Esophagus squamous epithelium (tissue), 5 donors: ENCODE results near the gene S100A8. TPM values are rescaled to one million over a fixed set of nuclear protein-coding genes. Genes with fewer than 3 reads are reported as not detected.

Source experiments
- DNase-seq: peaks from one replicate; lab custom pipeline; 2025; lab: John Stamatoyannopoulos, UW
- H3K27ac ChIP-seq, 4 donors: fragments of 200-600 bp; sonication (generic); one replicate each; pipeline ENCODE4 v1.5.1; 2016 to 2019; ENCODE audit warnings: mild to moderate bottlenecking in 1 of 4
- H3K27me3 ChIP-seq, 4 donors: fragments of 200-600 bp; sonication (generic); 1 replicate in 3 of 4; 2 replicates in 1 of 4; pipeline versions ENCODE4 v1.5.1 to v1.6.0; 2017 to 2021; ENCODE audit warnings: antibody characterized with exemption in 1 of 4
- H3K36me3 ChIP-seq, 3 donors: fragments of 200-600 bp; sonication (generic); one replicate each; pipeline ENCODE4 v1.5.1; 2016 to 2019
- H3K4me1 ChIP-seq, 3 donors: fragments of 200-600 bp; sonication (generic); one replicate each; pipeline ENCODE4 v1.5.1; 2017 to 2019
- H3K4me3 ChIP-seq, 4 donors: fragments of 200-600 bp; sonication (generic); 1 replicate in 3 of 4; 2 replicates in 1 of 4; pipeline ENCODE4 v1.5.1; 2016 to 2019; ENCODE audit warnings: mild to moderate bottlenecking in 2 of 4, moderate library complexity in 1 of 4
- H3K9me3 ChIP-seq, 3 donors: fragments of 200-600 bp; sonication (generic); one replicate each; pipeline ENCODE4 v1.5.1; 2016 to 2019
- CTCF ChIP-seq, 6 experiments: fragments of 450-650 bp in 4 of 6; fragments of 200-600 bp in 2 of 6; sonication (generic) in 2 of 6; IDR thresholded peaks; one replicate each; pipeline ENCODE4 v1.5.1; 2016 to 2019; ENCODE audit warnings: antibody characterized with exemption in 6 of 6, mild to moderate bottlenecking in 4 of 6, moderate library complexity in 4 of 6
- POLR2A ChIP-seq, 4 donors: fragments of 450-650 bp; IDR thresholded peaks; one replicate each; pipeline ENCODE4 v1.6.1; 2017; ENCODE audit warnings: antibody characterized with exemption in 4 of 4, mild to moderate bottlenecking in 4 of 4, moderate library complexity in 3 of 4
- WGBS, 2 donors: methylation state at CpG; one replicate each; pipeline ENCODE4 v1.1.5; 2018; 5-methylcytosine and 5-hydroxymethylcytosine counted together
- intact Hi-C: fragments of 100-400 bp; cut with DNase I; formaldehyde crosslinking; loops from one replicate; pipeline ENCODE4 v1.15.0; 2022
- total RNA-seq, 4 donors: library from RNA; depleted of rRNA; stranded (reverse); fragments of >200 nt; gene quantifications; one replicate each; pipeline ENCODE4 v1.1.0, GENCODE V29; 2016
- donor health status: DM: yes; HTN: yes; CAD: no.

S100A8 gene
- total RNA-seq, 4 donors from 2014 or later = 4,308 to 17,245 (median 15,998) TPM

DNA sequence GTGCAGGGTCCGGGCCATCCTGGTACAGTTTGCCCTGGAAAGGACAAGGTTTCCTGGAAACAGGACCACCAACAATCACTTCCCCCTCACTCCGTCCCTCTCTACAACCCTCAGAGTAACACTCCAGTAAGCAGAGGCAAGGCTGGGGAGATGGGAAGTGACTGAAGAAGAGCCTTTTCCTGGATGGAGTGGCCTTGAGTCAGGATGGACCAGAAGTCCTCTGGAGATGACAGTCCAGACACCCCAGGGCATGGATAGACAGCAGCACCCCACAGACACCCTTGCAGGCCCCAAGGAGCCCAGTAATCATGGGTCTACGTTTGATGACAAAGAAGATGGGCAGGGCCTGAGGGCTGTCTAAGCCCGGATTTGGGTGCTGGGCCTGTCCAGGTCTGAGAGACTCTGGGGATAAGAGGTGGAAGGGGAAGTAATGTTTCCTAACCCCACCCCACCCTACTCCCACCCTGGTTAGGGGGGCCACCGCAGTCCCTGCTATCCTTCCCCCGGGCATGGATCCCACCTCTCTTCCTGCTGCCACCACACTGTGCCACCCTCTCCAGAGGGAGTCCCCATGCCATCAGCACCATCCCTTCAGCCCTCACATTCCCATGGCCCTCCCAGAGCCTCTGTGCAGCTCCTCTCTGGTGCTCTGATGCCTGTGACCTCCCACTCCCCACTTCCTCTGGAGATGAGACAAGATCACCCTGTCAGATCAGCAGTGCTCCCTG is 7.2 kb upstream of the S100A8 start:
- no peak overlapping the region for H3K27ac ChIP-seq
- H3K27me3 ChIP-seq = peaks cover 0 to 27% (median 0%) of the 10 kb centered on the region in 4 donors
- no peak overlapping the region for H3K4me3 ChIP-seq
- H3K9me3 ChIP-seq = no peaks in the 10 kb centered on the region
- WGBS, 2 donors = 82% methylated on average over 3 to 6 of the region's 6 CpGs
- H3K4me1 ChIP-seq = peaks cover 12 to 36% (median 21%) of the 10 kb centered on the region in 3 donors
- H3K36me3 ChIP-seq = no peaks in the 10 kb centered on the region
- intact Hi-C loops = no loop called here
- no peak for TF ChIP-seq POLR2A (IDR thresholded peaks at IDR 0.05)
- no peak for TF ChIP-seq CTCF (IDR thresholded peaks at IDR 0.05)
- no peak for DNase-seq

DNA sequence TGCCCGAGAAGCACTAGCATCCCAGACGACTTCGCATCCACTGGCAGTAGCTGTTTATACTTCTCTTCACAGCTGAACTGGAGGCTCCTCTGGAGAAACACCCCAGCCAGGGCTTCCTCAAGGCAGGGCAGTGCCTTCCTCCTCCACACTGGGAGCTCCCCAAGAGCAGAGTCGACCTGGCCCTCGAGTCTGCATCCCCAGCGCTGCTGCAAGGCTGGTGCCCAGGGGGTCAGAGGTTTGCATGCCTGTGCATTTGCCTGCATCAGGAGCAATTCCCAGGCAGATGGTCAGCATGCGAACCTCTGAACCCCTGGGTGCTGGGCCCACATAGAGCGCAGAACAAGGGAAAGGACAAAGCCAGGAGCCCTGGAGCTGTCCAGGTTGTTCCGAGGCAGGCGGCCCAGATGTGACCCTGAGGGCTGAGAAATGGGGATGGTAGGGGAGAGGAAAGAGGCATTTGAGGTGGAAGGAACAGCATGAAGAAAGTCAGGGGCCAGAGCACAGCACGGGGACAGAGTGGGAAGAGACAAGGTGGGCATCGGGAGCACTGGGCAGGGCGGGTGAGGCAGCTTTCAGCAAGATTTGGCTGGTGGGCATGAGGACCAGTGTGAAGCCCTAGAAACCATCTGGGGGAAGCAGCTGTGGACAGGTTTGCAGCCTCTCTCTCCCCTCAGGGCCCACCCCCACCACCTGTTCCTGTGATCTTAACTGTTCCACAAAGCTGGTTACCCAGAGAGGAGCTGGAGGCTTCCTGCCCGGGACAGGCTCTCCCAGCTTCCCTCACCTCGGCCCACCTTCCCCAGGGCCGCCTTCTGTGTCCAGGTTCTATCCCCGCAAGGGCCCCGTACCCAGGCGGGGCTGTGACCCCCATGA is 6.4 kb upstream of the S100A8 start:
- intact Hi-C loops = no loop called here
- no peaks in the 10 kb centered on the region for H3K9me3 ChIP-seq
- no peak overlapping the region for H3K27ac ChIP-seq
- no peak for TF ChIP-seq POLR2A (IDR thresholded peaks at IDR 0.05)
- TF ChIP-seq CTCF (IDR thresholded peaks at IDR 0.05) = no peak
- 74 to 90% methylated on average over 7 to 13 of the region's 19 CpGs for WGBS, 2 donors
- peaks cover 0 to 27% (median 0%) of the 10 kb centered on the region in 4 donors for H3K27me3 ChIP-seq
- no peaks in the 10 kb centered on the region for H3K36me3 ChIP-seq
- no peak for DNase-seq
- peaks cover 12 to 44% (median 21%) of the 10 kb centered on the region in 3 donors for H3K4me1 ChIP-seq
- no peak overlapping the region for H3K4me3 ChIP-seq

DNA sequence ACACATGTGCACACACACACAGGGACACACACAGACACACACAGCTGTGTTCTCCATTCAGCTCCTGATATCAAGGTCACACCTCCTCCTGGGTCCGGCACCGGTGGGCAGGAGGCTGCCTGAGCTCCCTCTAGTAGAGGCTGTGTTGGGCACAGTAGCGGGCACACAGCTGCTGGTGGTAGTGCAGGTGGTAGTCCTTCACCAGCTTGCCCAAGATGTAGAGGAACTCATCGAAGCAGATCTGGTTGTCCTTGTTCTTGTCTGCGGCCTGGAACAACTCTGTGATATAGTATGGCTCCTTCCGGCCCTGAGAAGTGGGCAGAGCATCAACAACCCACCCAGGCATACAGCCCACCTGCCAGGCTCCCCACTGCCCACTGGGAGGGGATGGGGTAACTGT is 5.6 kb upstream of the S100A8 start:
- no peak for DNase-seq
- 84 to 91% methylated on average over 3 to 5 of the region's 6 CpGs for WGBS, 2 donors
- intact Hi-C loops = no loop called here
- peaks cover 0 to 27% (median 0%) of the 10 kb centered on the region in 4 donors for H3K27me3 ChIP-seq
- no peak overlapping the region for H3K4me3 ChIP-seq
- H3K27ac ChIP-seq = no peak overlapping the region
- H3K9me3 ChIP-seq = no peaks in the 10 kb centered on the region
- H3K36me3 ChIP-seq = no peaks in the 10 kb centered on the region
- peaks cover 16 to 52% (median 21%) of the 10 kb centered on the region in 3 donors for H3K4me1 ChIP-seq
- TF ChIP-seq POLR2A (IDR thresholded peaks at IDR 0.05) (no peak), CTCF (IDR thresholded peaks at IDR 0.05) (no peak)

DNA sequence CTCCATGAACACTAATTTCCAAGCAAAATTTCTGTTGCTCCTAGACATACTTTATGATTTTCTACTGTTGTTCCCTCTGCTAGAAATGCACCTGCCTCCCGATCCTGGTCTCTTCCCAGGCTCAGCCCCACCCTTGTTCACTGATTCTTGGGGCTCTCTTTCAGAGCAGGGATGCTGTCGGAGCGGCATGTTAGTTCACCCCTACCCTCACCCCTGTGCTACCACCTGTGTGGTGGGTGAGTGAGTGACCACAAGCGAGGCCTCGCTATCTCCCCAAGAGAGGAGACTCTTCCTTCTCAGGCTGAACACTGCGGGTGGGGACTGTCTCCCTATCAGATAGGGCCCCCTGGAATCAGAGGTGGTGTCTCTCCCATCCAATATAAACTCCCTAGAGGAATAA is 4.9 kb upstream of the S100A8 start:
- Histone ChIP-seq H3K27ac (peak overlapping the region in 1 of 4 donors; percentile 73), H3K4me1 (peaks cover 20 to 59% (median 21%) of the 10 kb centered on the region in 3 donors), H3K36me3 (no peaks in the 10 kb centered on the region), H3K9me3 (no peaks in the 10 kb centered on the region), H3K4me3 (no peak overlapping the region), H3K27me3 (peaks cover 0 to 28% (median 0%) of the 10 kb centered on the region in 4 donors)
- no peak for DNase-seq
- WGBS, 2 donors = 62 to 95% methylated on average over 3 of the region's 6 CpGs
- TF ChIP-seq CTCF (IDR thresholded peaks at IDR 0.05) (no peak), POLR2A (IDR thresholded peaks at IDR 0.05) (no peak)
- intact Hi-C loops = no loop called here
